Uterus (tissue), 4 donors: Measurements from ENCODE around the gene SCGB1D1. TPM values are rescaled to one million over a fixed set of nuclear protein-coding genes. Genes with fewer than 3 reads are reported as not detected.
A peak's percentile ranks its signal among the peaks of the same experiment; 100 is the strongest.

Source experiments
- DNase-seq, 2 donors: peaks; one replicate each; pipeline ENCODE4 v3.0.0-alpha.2; 2019 to 2020
- H3K27ac ChIP-seq, 2 donors: fragments of 200-600 bp; sonication (generic); 1 replicate in 1 of 2; 2 replicates in 1 of 2; pipeline ENCODE4 v1.5.1; 2016 to 2018
- H3K27me3 ChIP-seq, 2 donors: fragments of 200-600 bp; sonication (generic); one replicate each; pipeline ENCODE4 v1.5.1; 2018 to 2019; ENCODE audit warnings: control low read depth in 1 of 2
- H3K36me3 ChIP-seq, 2 donors: fragments of 200-600 bp; sonication (generic); one replicate each; pipeline ENCODE4 v1.5.1; 2019; ENCODE audit warnings: control low read depth in 1 of 2
- H3K4me1 ChIP-seq, 2 donors: fragments of 200-600 bp; sonication (generic); one replicate each; pipeline ENCODE4 v1.5.1; 2018 to 2019; ENCODE audit warnings: control low read depth in 1 of 2
- H3K4me3 ChIP-seq, 2 donors: fragments of 200-600 bp; sonication (generic); 1 replicate in 1 of 2; 2 replicates in 1 of 2; pipeline ENCODE4 v1.5.1; 2018 to 2019; ENCODE audit warnings: mild to moderate bottlenecking in 1 of 2
- H3K9me3 ChIP-seq, 2 donors: fragments of 200-600 bp; sonication (generic); one replicate each; pipeline ENCODE4 v1.5.1; 2019; ENCODE audit warnings: control low read depth in 1 of 2
- POLR2A ChIP-seq, 2 donors: fragments of 450-650 bp; IDR thresholded peaks; one replicate each; pipeline ENCODE4 v1.6.1; 2016; ENCODE audit warnings: antibody characterized with exemption in 2 of 2, mild to moderate bottlenecking in 1 of 2, moderate library complexity in 1 of 2
- intact Hi-C: fragments of 100-400 bp; cut with DNase I; formaldehyde crosslinking; loops from one replicate; pipeline ENCODE4 v1.15.1; 2023; ENCODE audit warnings: low total_unique reads
- total RNA-seq, 4 donors: library from RNA; depleted of rRNA in 3 of 4; stranded (reverse); fragments of >200 nt in 3 of 4; gene quantifications; one replicate each; pipeline versions ENCODE4 v1.1.0 to v1.2.4, GENCODE V29; 2014 to 2023
- TF ChIP-seq, protein P1 (sequence below), 4 experiments: fragments of 200-600 bp in 2 of 4; fragments of 450-650 bp in 2 of 4; sonication (generic) in 2 of 4; IDR thresholded peaks; one replicate each; pipeline ENCODE4 v1.5.1; 2016 to 2019; ENCODE audit warnings: antibody characterized with exemption in 4 of 4, mild to moderate bottlenecking in 2 of 4, moderate library complexity in 1 of 4
- donor health status: DM: yes; HTN: yes; CAD: no.

Gene SCGB1D1
- total RNA-seq, 4 donors from 2014 or later, result not detected

DNA sequence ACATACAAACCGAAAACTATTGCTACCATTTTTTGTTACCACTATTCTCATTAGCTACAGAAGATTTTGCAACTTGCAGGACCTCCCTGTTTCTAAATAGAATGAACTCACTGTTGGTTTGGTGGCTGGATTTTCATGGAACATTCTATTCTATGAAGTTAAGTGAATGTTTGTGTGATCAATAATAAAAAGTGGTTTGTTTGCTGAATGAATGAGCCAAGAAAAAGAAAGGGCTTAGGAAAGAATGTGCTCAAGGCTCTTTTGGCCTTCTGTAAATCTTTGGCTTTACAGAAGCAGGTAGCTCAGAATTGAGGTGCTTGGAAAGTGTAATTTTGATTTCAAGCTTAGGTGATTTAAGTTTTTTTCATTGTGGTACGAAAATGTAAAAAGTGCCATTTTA, 46.2 kb downstream of the SCGB1D1 start:
- intact Hi-C loops, result no loop called here

DNA sequence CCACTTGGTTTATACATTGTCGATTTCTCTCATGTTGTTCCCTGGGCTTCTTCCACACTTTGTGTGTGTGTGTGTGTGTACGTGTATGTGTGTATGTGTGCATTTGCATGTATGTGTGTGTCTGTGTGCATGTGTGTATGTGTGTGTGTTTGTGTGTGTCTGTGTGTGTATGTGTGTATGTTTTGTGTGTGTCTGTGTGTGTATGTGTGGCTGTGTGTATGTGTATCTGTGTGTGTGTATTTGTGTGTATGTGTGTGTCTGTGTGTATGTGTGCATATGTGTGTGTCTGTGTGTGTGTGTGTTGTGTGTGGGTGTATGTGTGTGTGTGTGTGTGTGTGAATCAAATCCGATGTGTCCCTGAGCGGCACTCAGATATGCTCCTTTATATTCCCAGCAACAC, 47.5 kb downstream of the SCGB1D1 start:
- Histone ChIP-seq H3K27me3 (peaks cover 0 to 3% of the 10 kb centered on the region in 2 donors), H3K4me1 (no peaks in the 10 kb centered on the region), H3K27ac (no peak overlapping the region), H3K36me3 (no peaks in the 10 kb centered on the region), H3K9me3 (no peaks in the 10 kb centered on the region), H3K4me3 (no peak overlapping the region)
- DNase-seq, result no peak
- intact Hi-C loops, result no loop called here
- no peak for TF ChIP-seq POLR2A (IDR thresholded peaks at IDR 0.05)
- TF ChIP-seq, protein P1, sequence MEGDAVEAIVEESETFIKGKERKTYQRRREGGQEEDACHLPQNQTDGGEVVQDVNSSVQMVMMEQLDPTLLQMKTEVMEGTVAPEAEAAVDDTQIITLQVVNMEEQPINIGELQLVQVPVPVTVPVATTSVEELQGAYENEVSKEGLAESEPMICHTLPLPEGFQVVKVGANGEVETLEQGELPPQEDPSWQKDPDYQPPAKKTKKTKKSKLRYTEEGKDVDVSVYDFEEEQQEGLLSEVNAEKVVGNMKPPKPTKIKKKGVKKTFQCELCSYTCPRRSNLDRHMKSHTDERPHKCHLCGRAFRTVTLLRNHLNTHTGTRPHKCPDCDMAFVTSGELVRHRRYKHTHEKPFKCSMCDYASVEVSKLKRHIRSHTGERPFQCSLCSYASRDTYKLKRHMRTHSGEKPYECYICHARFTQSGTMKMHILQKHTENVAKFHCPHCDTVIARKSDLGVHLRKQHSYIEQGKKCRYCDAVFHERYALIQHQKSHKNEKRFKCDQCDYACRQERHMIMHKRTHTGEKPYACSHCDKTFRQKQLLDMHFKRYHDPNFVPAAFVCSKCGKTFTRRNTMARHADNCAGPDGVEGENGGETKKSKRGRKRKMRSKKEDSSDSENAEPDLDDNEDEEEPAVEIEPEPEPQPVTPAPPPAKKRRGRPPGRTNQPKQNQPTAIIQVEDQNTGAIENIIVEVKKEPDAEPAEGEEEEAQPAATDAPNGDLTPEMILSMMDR (IDR thresholded peaks at IDR 0.05), result no peak

More for the DNA sequence above, 46.2 kb downstream of the SCGB1D1 start:
- no peak for TF ChIP-seq POLR2A (IDR thresholded peaks at IDR 0.05)
- TF ChIP-seq, protein P1 (IDR thresholded peaks at IDR 0.05), result no peak
- no peaks in the 10 kb centered on the region for H3K36me3 ChIP-seq
- no peak for DNase-seq
- no peaks in the 10 kb centered on the region for H3K9me3 ChIP-seq
- H3K27ac ChIP-seq, result no peak overlapping the region
- H3K4me1 ChIP-seq, result no peaks in the 10 kb centered on the region
- H3K27me3 ChIP-seq, result peaks cover 0 to 3% of the 10 kb centered on the region in 2 donors
- H3K4me3 ChIP-seq, result no peak overlapping the region

DNA sequence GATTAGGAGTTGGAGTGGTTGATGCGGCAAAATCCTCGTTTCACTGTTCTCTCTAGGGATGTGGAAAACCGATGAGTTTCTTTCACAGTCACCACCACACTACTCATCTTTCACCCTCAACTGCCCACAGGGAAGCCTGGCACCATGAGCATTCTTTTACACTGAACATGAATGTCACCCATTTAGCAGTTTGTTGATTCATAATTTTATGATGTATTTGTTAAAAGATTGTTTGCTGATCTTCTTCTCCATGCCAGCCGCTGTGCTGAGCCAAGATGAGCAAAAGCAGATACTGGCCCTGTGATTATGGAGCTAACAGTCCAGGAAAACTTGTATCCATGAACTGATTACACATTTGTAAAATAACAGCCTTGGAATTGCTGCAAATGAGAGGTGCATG, 48.1 kb downstream of the SCGB1D1 start:
- H3K9me3 ChIP-seq, result no peaks in the 10 kb centered on the region
- intact Hi-C loops, result no loop called here
- H3K36me3 ChIP-seq, result no peaks in the 10 kb centered on the region
- H3K4me3 ChIP-seq, result no peak overlapping the region
- DNase-seq, result no peak
- no peaks in the 10 kb centered on the region for H3K4me1 ChIP-seq
- TF ChIP-seq POLR2A (IDR thresholded peaks at IDR 0.05), result no peak
- TF ChIP-seq, protein P1 (IDR thresholded peaks at IDR 0.05), result no peak
- H3K27ac ChIP-seq, result no peak overlapping the region
- H3K27me3 ChIP-seq, result peaks cover 0 to 3% of the 10 kb centered on the region in 2 donors

DNA sequence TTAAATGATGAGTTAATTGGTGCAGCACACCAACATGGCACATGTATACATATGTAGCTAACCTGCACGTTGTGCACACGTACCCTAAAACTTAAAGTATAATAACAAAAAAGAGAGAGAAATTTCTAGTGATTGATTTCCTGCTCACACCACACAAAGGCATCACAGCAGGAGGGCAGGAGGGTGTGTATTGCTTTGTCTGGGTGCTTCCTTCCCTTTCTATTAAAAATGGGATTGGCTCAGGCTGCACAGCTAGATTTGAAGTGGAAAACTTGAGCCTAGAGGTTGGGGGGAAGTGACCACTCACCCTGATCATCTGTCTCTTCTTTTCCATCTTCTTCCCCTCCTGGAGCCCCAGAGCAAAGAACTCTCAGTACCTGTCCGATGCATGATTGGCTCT, 51.1 kb downstream of the SCGB1D1 start:
- TF ChIP-seq POLR2A (IDR thresholded peaks at IDR 0.05), result no peak
- TF ChIP-seq, protein P1 (IDR thresholded peaks at IDR 0.05), result no peak
- Histone ChIP-seq H3K27ac (no peak overlapping the region), H3K36me3 (no peaks in the 10 kb centered on the region), H3K9me3 (no peaks in the 10 kb centered on the region), H3K4me1 (no peaks in the 10 kb centered on the region), H3K27me3 (peaks cover 0 to 3% of the 10 kb centered on the region in 2 donors), H3K4me3 (no peak overlapping the region)
- DNase-seq, result no peak
- intact Hi-C loops, result no loop called here

DNA sequence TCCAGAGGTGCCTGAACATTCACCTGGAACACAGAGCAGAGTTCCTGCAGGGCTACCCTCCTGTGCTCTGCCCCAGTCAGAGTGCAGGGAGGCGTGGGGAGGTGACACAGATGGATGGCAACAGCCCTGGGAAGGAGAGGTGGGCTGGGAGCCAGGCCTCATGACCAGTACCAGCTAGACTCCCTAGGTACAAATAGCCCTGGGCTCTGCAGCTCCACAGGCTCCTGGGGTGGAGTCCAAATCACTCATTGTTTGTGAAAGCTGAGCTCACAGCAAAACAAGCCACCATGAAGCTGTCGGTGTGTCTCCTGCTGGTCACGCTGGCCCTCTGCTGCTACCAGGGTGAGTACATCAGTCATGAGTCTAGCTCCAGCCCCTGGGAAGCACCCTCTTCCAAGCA, 52.0 kb downstream of the SCGB1D1 start, which contains the start of gene SCGB1D2:
SCGB1D2 (plus strand) TSS at position 219 of the 400 bp plus-strand sequence; CDS start at position 288, 69 bp downstream.
- no peaks in the 10 kb centered on the region for H3K9me3 ChIP-seq
- TF ChIP-seq, protein P1 (IDR thresholded peaks at IDR 0.05), result no peak
- TF ChIP-seq POLR2A (IDR thresholded peaks at IDR 0.05), result peak in 1 of 2 donors; percentile 10
- intact Hi-C loops, result no loop called here
- no peak within 1 kb of the TSS for H3K27ac ChIP-seq
- H3K4me3 ChIP-seq, result no peak within 1 kb of the TSS
- H3K27me3 ChIP-seq, result no peaks in the 10 kb centered on the region
- H3K36me3 ChIP-seq, result no peaks in the 10 kb centered on the region
- no peak for DNase-seq
- no peaks in the 10 kb centered on the region for H3K4me1 ChIP-seq

Other genes with a start within 250 kb of the SCGB1D1 start
- 10 to 100 TPM in 1 of 4 donors, 1 to 10 TPM in 3; 3.3 to 11.1 (median 3.9) TPM for gene BEST1, start 239.9 kb upstream of the SCGB1D1 start, total RNA-seq
- 1,000 to 10,000 TPM in 3 of 4 donors, 100 to 1,000 TPM in 1; 402 to 1,927 (median 1,615) TPM for gene FTH1, start 222.6 kb upstream of the SCGB1D1 start, total RNA-seq
- gene INCENP, start 66.2 kb upstream of the SCGB1D1 start, total RNA-seq, result 10 to 100 TPM in 2 of 4 donors, 1 to 10 TPM in 2; 7.4 to 27.1 (median 16.5) TPM
- gene SCGB2A1, start 18.5 kb downstream of the SCGB1D1 start, total RNA-seq, result 1 to 10 TPM in 1 of 4 donors, not detected in 3; 8.8 TPM
- gene SCGB1D2, start 52.0 kb downstream of the SCGB1D1 start, total RNA-seq, result 1 to 10 TPM in 1 of 4 donors, not detected in 3; 1.9 TPM
- not detected for gene SCGB2A2, start 79.9 kb downstream of the SCGB1D1 start, total RNA-seq
- gene SCGB1D4, start 108.9 kb downstream of the SCGB1D1 start, total RNA-seq, result 10 to 100 TPM in 1 of 4 donors, 1 to 10 TPM in 1, not detected in 2; 2.0 to 10.6 TPM
- gene ASRGL1, start 147.2 kb downstream of the SCGB1D1 start, total RNA-seq, result 100 to 1,000 TPM in 1 of 4 donors, 10 to 100 TPM in 3; 10.9 to 133 (median 30.0) TPM
- gene SCGB1A1, start 228.8 kb downstream of the SCGB1D1 start, total RNA-seq, result not detected